Tongue (tissue), 2 donors: Measurements from ENCODE around the gene LRP5. TPM values are rescaled to one million over a fixed set of nuclear protein-coding genes. Genes with fewer than 3 reads are reported as not detected.
A peak's percentile ranks its signal among the peaks of the same experiment; 100 is the strongest.
"Not testable (repeated sequence)": the region's sequence is repeated elsewhere in the genome, so short reads cannot be mapped to it uniquely, and the experiment has no call there.

Source experiments
- DNase-seq: peaks from one replicate; pipeline ENCODE4 v3.0.0-alpha.2; 2015
- total RNA-seq: library from RNA; depleted of rRNA; stranded (reverse); fragments of >200 nt; gene quantifications from one replicate; pipeline ENCODE4 v1.2.3, GENCODE V29; 2014

LRP5 gene
- total RNA-seq, 1 donor from 2014 or later: 67.5 TPM

DNA sequence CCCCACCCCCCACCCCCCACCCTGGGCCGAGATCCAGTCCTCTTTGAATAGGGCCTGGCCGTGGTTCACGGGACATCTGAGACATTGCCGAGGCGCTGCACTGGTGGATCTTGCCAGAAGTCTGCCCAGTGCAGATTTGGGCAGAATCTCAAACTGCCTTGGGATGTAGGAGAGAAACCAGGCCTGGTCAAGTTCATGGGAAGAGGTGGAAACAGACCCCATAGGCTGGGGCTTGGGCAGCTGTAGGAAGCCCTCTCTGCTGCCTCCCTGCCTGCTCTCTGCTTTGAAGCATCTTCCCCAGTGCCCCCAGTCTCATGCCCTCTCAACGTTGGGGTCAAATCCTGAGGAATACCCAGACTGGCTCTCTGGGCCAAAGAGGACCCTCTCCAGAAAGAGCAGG lies 132.2 kb downstream of the LRP5 start:
- DNase-seq: no peak

DNA sequence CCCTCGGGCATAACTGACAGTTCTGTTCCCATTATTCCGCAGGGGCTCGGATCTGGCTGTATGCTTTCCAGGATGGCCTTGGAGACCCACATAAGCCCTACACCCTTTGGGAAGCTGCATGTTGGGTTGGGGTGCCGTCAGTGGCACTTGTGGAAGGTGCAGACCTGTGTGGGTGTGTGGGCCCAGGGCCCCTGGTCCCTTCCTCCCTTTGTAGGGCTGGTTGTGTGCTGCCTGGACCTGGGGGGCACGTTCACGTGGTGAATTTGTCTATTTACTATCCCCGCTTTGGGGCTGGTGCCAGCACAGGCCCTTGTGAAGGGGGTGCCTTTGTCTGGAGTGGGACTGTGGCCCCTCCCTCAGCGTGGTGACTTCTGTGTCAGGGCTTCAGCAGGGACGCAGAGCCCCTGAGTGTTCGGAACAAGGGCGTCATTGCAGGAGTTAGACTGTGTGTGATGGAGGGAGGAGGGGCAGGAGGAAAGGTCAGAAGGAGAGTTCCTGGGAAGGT lies 133.2 kb downstream of the LRP5 start:
- no peak for DNase-seq

DNA sequence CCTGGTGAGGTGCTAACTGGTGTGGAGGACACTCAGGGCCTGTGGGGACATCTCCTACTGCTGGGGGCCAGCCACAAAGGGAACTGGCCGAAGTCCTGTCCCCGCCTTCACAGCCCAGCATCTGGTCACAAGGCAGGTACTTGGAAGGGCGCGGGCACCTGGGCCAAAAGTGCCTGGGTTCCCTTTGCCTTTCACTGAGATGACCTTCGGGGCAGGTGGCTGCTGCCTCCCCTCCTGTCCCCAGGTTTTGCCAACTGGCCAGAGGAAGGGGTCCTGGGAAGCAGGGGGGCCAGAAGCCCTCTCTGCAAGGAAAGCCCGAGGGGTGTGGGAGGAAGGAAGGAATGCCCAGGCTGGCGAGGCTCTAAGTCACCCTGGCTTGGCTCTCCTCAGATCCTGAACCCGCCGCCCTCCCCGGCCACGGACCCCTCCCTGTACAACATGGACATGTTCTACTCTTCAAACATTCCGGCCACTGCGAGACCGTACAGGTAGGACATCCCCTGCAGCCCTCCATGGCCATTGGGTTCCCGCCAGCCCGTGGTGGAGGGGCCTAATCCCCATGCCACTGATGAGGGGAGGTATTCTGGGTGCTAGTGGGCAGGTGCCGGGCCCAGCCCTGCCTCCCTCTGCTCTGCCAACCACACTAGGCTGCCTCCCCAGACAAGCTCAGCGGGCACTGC lies 133.8 kb downstream of the LRP5 start:
- no peak for DNase-seq

DNA sequence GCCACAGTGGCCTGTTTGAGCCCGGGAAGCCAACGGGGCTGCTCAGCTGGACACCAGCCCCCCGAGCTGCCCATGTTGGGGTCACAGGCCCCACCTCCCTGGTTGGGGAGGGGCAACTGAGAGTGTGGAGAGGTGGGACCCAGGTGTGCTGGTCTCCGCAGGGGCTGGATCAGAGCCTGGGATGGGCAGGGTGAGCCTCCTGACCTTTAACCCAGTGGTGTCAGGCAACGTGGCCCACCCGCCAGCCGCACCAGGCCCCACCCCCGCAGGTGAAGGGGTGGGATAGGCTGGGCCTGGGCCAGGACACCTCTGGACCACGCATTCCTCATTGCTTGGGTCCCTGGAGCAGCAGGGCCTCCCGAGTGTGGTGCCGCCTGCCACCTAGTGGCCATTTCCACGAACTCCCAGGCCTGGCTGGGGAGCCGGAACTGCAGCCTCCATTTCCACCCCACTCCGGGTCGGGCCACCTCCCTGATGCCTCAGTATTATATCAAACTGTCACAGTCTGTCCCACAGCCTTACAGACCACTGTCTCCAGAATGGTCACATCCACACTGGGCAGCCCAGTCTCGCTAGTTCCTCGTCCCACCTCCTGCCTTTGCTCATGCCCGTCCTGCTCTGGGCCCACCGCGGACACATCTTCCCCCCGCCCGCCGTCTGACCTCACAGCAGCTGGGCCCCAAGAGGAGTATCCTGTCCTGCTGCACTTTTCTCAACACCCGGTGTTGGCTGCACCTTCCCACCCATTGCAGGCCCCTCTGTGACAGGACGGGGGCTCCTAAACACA lies 134.8 kb downstream of the LRP5 start:
- DNase-seq: peak; percentile 85

DNA sequence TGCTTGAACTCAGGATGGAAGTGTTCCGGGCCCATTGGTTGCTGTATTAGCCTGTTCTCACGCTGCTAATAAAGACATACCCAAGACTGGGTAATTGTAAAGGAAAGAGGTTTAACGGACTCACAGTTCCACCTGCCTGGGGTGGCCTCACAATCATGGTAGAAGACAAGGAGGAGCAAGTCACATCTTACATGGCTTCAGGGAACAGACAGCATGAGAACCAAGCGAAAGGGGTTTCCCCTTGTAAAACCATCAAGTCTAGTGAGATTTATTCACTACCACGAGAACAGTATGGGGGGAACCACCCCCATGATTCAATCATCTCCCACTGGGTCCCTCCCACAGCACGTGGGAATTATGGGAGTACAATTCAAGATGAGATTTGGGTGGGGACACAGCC lies 135.5 kb downstream of the LRP5 start:
- DNase-seq: not testable (repeated sequence)

DNA sequence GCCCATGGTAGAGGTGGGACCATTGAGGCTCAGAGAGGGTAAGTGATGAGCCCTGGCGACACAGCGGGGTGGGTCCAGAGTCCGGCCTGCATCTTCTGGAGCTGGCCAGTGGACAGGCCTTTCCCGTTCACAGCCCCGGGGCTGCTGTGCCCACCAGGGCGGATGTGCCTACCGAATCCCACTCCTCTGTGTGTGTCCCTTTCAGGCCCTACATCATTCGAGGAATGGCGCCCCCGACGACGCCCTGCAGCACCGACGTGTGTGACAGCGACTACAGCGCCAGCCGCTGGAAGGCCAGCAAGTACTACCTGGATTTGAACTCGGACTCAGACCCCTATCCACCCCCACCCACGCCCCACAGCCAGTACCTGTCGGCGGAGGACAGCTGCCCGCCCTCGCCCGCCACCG lies 136.2 kb downstream of the LRP5 start:
- DNase-seq: no peak

DNA sequence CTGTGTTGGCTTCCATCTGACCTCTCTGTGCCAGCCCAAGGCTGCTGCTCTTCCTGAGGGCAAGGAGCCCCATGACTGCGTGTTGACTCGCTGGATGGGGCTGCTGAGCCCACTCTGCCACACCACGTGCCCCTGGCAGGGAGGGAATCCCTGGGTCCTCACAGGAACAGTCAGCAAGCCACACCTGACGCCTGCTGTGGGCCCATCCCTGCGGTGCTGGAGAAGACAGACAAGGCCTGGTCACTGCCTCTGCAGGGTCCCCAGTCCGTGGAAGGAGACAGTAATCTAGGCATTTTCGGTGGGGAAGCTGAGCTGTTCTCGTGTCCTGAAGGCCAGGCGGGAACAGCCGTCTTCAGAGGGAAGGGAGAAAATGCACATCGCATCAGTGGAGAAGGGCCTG lies 137.6 kb downstream of the LRP5 start:
- no peak for DNase-seq

DNA sequence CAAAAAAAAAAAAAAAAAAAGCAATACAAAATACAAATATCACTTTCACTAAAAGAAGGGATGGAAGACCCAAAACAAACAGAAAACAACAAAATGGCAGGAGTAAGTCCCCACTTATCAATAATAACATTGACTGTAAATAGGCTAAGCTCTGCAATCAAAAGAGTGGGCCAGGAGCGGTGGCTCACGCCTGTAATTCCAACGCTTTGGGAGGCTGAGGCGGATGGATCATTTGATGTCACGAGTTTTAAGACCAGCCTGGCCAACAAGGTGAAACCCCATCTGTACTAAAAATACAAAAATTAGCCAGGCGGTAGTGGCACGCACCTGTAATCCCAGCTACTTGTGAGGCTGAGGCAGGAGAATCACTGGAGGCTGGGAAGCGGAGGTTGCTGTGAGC lies 138.3 kb downstream of the LRP5 start:
- no peak for DNase-seq

DNA sequence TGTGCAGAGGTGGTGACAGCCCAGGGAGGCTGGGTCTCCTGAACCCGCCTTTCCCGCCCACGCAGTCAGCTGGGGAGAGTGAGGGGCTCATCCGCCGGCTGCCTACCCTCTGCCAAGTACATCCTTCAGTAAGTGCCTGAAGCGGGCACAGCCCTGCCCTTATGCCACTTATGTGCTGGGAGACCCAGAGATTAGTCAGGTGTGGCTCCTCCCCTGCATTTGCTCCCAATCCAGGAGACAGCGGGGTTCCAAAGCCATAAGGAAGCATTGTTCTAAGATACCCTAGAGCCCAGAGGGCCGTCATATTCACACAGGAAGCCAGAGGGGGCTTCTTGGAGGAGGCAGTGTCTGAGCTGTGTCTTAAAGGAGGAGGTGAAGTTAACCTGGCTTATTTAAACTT lies 142.4 kb downstream of the LRP5 start:
- DNase-seq: no peak

DNA sequence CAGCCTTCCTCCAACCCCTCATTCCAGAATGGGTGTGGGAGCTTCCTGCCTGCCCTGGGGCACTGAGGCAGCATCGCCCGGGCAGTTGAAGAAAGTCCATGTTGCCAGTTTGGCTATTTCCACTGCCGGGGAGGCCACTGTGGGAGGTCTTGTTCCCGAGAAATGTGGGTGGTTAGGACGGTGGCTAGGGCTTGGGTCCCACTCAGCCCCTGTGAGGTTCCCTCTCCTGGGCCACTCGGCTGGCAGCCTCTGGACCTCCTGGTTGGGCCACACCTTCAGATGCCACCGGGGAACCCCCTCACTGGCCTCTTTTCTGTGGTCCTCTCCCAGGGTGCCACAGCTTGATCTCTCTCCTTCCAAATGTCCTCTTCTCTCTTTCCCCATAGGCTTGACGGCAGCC lies 143.1 kb downstream of the LRP5 start:
- DNase-seq: no peak

DNA sequence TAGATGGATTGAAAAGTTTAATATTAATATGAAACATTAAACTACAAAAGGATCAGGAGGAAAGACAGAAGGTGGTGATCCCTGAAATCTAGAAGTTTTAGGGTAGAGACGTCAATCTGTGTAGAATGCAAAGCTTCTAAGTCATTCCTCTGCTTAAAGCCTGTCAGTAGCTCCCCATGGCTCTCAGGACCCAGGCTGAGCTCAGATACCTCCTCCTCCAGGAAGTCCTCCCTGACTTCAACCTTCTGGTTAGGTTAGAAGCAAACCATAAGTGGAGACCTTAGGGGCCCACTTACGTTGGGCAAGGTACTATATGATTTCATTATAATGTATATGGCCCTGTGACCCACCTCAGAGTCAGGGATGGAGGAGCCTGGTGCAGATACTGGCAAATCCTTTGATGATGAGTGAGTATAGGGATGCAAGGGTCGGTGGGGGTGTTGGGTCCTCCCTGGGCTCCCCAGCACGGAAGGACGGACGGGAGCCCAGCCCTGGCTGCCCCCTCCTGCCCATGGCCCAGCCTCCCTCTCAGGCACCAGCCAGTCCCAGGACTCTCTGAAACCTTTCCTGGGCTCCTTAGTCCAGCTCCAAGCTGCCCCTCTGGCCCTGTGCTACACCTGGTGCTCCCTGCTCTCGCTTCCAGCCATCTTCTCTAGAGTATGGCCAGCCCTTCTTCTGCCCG lies 145.0 kb downstream of the LRP5 start:
- DNase-seq: no peak

DNA sequence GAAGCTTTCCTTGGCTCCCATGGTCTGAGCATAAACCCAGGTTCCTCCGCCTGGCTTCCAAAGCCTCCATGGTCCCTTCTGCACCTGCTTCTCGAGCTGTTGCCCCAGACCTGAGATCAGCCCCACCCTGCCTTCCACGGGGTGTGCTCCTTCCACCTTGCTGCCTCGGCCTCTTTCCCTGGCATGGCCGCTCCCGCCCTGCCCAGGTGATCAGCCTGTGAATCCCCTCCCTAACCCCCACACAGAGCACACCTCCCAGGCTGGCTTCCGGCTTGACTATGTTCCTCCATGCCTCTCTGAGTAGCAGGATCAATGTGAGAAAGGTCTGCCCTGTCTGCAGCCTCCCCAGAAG lies 145.5 kb downstream of the LRP5 start:
- DNase-seq: no peak

DNA sequence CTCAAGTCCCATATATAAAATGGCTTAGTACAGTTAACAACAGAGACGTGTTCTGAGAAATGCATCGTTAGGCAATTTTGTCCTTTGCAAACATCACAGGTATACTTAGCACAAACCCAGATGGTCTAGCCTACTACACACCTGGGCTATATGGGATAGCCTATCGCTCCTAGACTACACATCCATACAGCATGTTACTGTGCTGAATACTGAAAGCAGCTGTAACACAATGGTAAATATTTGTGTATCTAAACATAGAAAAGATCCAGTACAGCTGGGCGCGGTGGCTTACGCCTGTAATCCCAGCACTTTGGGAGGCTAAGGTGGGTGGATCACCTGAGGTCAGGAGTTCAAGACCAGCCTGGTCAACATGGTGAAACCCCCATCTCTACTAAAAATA lies 145.9 kb downstream of the LRP5 start:
- DNase-seq: not testable (repeated sequence)

DNA sequence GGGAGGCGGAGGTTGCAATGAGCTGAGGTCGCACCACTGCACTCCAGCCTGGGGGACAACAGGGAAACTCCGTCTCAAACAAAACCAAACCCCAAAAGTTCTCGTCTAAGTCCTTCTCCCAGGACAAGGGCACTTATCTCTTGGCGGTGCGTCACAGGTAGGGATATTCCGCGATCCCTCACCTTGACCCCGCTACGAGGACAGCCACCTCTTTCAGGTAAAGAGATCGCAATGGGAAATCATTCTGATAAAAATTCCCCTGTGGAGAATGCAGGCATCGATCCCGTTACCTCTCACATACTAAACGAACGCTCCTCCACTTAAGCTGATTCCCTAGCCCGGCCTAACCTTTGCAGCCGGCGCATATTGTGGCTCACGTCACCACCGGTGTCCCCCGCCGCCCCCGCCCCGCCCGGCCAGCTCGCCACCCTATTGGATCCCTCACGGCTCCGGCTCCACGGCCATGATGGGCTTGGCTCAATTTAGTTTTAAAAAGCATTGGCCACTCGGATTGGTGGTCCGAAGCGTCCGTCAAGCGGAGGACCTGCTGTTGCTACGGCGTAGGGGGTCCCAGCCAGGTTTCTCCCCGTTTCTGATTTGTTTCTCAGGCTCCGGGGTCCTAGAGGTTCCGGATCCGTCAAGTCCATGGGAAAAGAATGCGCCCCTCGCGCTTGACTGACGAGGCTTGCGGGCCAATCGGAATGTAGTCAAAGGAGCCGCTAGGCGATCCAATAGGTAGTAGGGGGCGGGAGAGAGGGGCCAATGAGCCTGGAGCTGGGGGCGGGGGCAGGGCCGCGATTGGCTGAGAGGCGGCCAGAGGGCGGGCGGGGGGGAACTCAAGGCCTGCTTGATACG lies 147.7 kb downstream of the LRP5 start:
- peak; percentile 100 for DNase-seq

DNA sequence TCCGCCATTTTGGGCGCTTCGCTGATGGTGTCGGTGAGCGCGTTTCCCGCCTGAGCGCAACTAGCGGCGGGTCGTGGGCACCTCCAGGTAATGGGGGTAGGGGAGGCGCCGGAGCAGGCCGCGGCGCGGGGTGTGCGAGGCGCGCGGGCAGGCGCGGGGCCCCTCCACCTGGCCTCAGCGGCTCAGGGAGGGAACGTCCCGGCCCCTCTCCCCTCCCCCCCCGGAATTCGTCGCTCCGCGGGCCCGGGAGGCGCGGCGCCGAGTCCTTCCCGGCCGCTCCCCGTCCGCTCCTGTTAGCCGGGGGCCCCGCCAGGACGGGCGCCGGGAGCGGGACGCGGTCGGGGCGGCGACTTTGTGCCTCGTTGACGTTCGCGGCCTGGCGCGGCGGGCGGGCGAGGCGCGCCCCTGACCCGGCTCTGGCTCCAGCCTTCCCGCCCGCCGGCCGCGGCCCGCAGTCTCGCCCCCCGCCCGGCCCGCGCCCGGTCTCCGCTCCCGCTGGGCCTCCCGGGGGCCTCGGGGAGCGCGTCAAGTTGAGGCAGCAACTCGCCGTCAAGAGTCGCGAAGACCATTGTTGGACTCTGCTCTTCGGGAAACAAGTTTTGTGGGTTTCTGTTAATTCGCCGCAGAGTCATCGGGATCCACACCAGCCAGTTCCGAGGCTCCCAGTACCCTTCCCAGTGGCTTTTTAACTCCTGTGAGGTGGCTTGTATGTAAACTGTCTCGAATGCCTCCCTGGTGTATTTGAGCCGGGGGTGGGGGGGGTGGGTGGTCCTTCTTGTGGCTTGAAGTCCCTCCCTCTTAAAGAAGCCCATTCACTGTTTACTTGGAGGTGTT lies 148.6 kb downstream of the LRP5 start, which contains the start of gene PPP6R3:
Gene PPP6R3 (plus strand): TSS at position 12 of the 834 bp plus-strand sequence. CDS start 76,913 bp downstream, outside the sequence.
- DNase-seq: peak; percentile 60

DNA sequence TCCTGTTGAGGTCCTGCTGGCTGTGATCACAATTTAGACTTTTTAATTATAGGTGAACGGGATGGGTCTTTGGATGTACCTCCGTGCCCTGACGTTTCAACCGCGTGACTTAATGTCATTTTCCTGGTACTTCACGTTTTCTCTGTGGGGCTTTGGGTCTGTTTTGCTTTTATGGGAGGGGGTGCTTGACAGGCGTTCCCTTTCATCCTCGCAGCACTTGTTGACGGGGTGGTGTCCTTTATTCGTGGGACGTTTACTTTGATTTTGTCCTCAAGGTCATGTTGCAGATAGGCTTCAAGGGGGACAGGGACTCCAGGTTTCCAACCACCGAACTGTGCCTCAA lies 149.2 kb downstream of the LRP5 start:
- DNase-seq: no peak

DNA sequence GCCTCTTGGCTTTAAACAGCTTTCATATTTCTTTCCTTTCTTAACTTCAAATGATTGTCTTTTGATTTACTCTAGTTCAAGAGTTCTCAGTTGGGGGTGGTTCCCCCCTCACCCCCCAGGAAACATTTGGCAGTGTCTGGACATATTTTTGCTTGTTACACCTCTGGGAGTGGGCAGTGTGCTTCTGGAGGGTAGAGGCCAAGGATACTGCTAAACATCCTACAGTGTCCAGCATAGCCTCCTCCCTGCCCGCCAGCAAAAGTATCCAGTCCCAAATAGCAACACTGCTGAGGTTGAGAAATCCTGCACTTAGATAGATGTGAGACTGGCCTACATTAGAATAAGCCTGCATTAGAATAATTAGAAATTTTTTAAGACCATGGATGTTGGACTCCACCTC lies 151.3 kb downstream of the LRP5 start:
- DNase-seq: no peak

DNA sequence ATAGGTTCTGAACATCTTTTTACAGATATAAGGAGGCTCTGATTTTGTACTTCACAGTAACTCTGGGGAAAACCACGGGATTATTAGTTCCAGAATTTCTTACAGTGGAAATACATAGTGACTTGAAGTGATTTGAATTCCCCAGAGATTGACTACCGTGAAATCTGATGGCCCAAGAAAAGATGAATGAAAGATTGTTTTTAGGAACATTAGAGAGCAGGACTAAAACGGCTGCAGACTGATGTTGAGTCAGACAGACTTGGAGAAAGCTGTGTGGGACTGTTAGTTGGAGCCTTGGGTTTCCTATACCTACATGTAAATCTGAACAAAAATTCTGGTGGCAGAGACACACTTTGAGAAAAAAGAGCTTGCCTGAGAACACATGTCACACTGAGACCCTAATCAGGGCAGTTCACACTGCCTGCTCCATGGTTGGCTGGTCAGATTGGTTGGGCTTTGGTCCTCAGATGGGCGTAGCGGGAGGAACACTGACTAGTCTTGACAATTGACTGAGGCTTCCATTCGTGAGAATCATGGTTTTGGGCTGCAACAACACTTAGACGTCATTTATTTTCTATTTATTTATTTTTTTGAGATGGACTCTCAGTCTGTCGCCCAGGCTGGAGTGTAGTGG lies 154.9 kb downstream of the LRP5 start:
- DNase-seq: no peak

DNA sequence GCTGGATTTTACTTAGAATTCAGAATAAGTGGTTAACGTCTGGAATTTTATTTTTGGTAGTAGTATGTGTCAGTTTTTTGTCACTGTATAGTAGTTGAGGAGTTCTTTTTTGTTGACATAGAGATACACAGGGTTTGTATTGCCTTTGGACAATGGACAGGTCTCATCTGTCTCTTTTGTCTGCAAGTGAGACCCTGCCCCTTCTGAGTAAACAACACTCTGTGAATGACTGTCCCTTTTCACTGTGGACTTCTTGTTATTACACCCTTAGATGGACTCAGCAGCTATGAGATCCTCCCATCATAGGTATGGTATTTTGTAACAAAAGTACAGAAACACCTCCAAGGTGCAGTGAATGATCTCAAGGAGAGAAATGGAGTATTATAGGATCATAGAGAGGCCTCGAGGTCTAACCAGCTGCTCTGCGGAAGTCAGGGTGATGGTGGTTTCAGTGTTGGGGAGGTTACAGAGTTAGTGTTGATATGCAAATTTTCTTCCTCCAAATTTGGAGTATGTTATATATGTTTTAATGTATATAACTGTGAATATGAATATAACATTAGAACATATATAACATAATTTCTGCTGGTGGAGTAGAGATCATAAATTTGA lies 155.9 kb downstream of the LRP5 start:
- DNase-seq: no peak

DNA sequence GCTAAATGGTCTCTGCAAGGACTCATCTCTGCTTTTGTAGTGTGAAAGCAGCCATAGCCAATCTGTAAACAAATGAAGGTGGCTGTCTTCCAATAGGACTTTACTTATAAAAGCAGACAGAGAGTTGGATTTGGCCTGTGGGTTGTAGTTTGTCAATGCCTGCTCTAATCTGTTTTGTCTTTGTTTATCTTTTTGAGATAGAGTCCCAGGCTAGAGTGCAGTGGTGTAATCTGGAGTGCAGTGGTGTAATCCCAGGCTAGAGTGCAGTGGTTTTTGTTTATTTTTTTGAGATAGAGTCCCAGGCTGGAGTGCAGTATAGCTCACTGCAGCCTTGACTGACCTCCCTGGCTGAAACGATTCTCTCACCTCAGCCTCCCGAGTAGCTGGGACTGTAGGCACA lies 156.7 kb downstream of the LRP5 start:
- no peak for DNase-seq
